PC-9 (cell line): ENCODE results near the gene DHRS7C. TPM values are rescaled to one million over a fixed set of nuclear protein-coding genes. Genes with fewer than 3 reads are reported as not detected.

ENCODE experiments used
- BruUV-seq: library from RNA; stranded (reverse); fragments of 400-500 nt; replicated peaks from 2 replicates; lab custom pipeline; 2021; lab: Mats Ljungman, UMichigan
- CTCF ChIA-PET: fragments of 300-600 bp; sonication (Branson Sonifier 250); formaldehyde crosslinking; loops from one replicate; lab custom pipeline; 2022; ENCODE audit warnings: antibody characterized with exemption; lab: Charles Lee
- POLR2A ChIA-PET: fragments of 300-600 bp; sonication (Branson Sonifier 250); formaldehyde crosslinking; loops from one replicate; lab custom pipeline; 2022; ENCODE audit warnings: antibody characterized with exemption; ENCODE audit not compliant: unreplicated experiment; lab: Charles Lee
- DNase-seq, 2 experiments: peaks; one replicate each; pipeline versions ENCODE4 v3.0.0 to v3.0.0-alpha.2; 2015 to 2022; ENCODE audit warnings: mixed read lengths in 1 of 2
- H2AFZ ChIP-seq: fragments of 200-600 bp; sonication (generic); 2 replicates; pipeline ENCODE4 v1.8.1; 2017; ENCODE audit warnings: antibody characterized with exemption
- H3F3A ChIP-seq: fragments of 200-600 bp; sonication (generic); 2 replicates; pipeline ENCODE4 v1.8.1; 2017; ENCODE audit warnings: antibody characterized with exemption, mild to moderate bottlenecking, low read depth; ENCODE audit not compliant: insufficient read depth
- H3K27ac ChIP-seq: fragments of 200-600 bp; sonication (generic); 2 replicates; pipeline ENCODE4 v1.6.1; 2016; ENCODE audit warnings: mixed run types
- H3K27me3 ChIP-seq: fragments of 200-600 bp; sonication (generic); 2 replicates; pipeline ENCODE4 v1.6.1; 2016; ENCODE audit warnings: low read depth, mixed run types; ENCODE audit not compliant: insufficient read depth
- H3K36me3 ChIP-seq: fragments of 200-600 bp; sonication (generic); 2 replicates; pipeline ENCODE4 v1.6.1; 2016; ENCODE audit warnings: low read depth, mixed run types
- H3K4me1 ChIP-seq: fragments of 200-600 bp; sonication (generic); replicated peaks from 2 replicates; pipeline ENCODE4 v1.6.1; 2016; ENCODE audit warnings: mixed run types; ENCODE audit not compliant: insufficient read depth
- H3K4me2 ChIP-seq: fragments of 200-600 bp; sonication (generic); 2 replicates; pipeline ENCODE4 v1.6.1; 2017; ENCODE audit warnings: mixed run types
- H3K4me3 ChIP-seq: fragments of 200-600 bp; sonication (generic); 2 replicates; pipeline ENCODE4 v1.6.1; 2016; ENCODE audit warnings: mixed run types
- H3K79me2 ChIP-seq: fragments of 200-600 bp; sonication (generic); 2 replicates; pipeline ENCODE4 v1.6.1; 2017; ENCODE audit warnings: low read depth, mixed run types
- H3K9me2 ChIP-seq: fragments of 200-600 bp; sonication (generic); 2 replicates; pipeline ENCODE4 v1.8.1; 2017; ENCODE audit warnings: mild to moderate bottlenecking; ENCODE audit not compliant: insufficient read depth
- H3K9me3 ChIP-seq: fragments of 200-600 bp; sonication (generic); 2 replicates; pipeline ENCODE4 v1.8.1; 2016; ENCODE audit warnings: low read depth; ENCODE audit not compliant: insufficient read depth
- H4K20me1 ChIP-seq: fragments of 200-600 bp; sonication (generic); 2 replicates; pipeline ENCODE4 v1.8.1; 2017; ENCODE audit not compliant: insufficient read depth
- CTCF ChIP-seq: fragments of 200-600 bp; sonication (generic); conservative IDR thresholded peaks from 2 replicates; pipeline ENCODE4 v1.6.1; 2017; ENCODE audit warnings: mixed run types, antibody characterized with exemption, mild to moderate bottlenecking, moderate library complexity
- EZH2 ChIP-seq: fragments of 200-600 bp; sonication (generic); IDR thresholded peaks from 2 replicates; pipeline ENCODE4 v1.8.0; 2017; ENCODE audit warnings: antibody characterized with exemption, low read depth
- intact Hi-C: fragments of 100-400 bp; cut with micrococcal nuclease; formaldehyde crosslinking; loops from one replicate; pipeline ENCODE4 v1.10.0; 2022; ENCODE audit not compliant: unreplicated experiment
- total RNA-seq: library from RNA; stranded (reverse); gene quantifications from 2 replicates; pipeline ENCODE4 v1.2.3, GENCODE V29; 2021

DHRS7C gene
- total RNA-seq, 1 experiment from 2014 or later, result not detected

- Histone ChIP-seq H3K9me3 (no peaks in the 10 kb centered on the region), H3F3A (no peaks in the 10 kb centered on the region), H4K20me1 (no peaks in the 10 kb centered on the region), H2AFZ (no peak overlapping the region), H3K9me2 (no peaks in the 10 kb centered on the region), H3K36me3 (no peaks in the 10 kb centered on the region), H3K79me2 (no peaks in the 10 kb centered on the region), H3K27me3 (no peaks in the 10 kb centered on the region), H3K4me2 (no peak overlapping the region), H3K4me1 (no peaks in the 10 kb centered on the region), H3K27ac (no peak overlapping the region), H3K4me3 (no peak overlapping the region)
- ChIA-PET POLR2A (interaction anchor here (0.6 to 1.0 kb wide), 2 partner anchors 9 to 855 kb away, joined by 4 to 16 read pairs; no protein-coding TSS in a partner anchor), CTCF (no interaction called here)
- BruUV-seq, result no TSS peak
- DNase-seq, result no peak
- TF ChIP-seq CTCF (no peak), EZH2 (no peak)
- intact Hi-C loops, result no loop called here
These were observed 20.1 kb upstream of the DHRS7C start for GRCh38 chr17:9811537-9811936.

GRCh38 chr17:9811086-9811485, 19.7 kb upstream of the DHRS7C start:
- H3K27me3 ChIP-seq, result no peaks in the 10 kb centered on the region
- ChIA-PET POLR2A (interaction anchor here (0.6 kb wide), 1 partner anchor 855 kb away, joined by 4 read pairs; no protein-coding TSS in a partner anchor), CTCF (no interaction called here)
- no peaks in the 10 kb centered on the region for H3K9me3 ChIP-seq
- H4K20me1 ChIP-seq, result no peaks in the 10 kb centered on the region
- intact Hi-C loops, result no loop called here
- no peak for TF ChIP-seq CTCF
- TF ChIP-seq EZH2, result no peak
- H3K36me3 ChIP-seq, result no peaks in the 10 kb centered on the region
- no peaks in the 10 kb centered on the region for H3K79me2 ChIP-seq
- no peak overlapping the region for H2AFZ ChIP-seq
- no peaks in the 10 kb centered on the region for H3K9me2 ChIP-seq
- H3K27ac ChIP-seq, result no peak overlapping the region
- no peaks in the 10 kb centered on the region for H3K4me1 ChIP-seq
- no peak overlapping the region for H3K4me3 ChIP-seq
- H3F3A ChIP-seq, result no peaks in the 10 kb centered on the region
- no TSS peak for BruUV-seq
- H3K4me2 ChIP-seq, result no peak overlapping the region
- no peak for DNase-seq

- H3K36me3 ChIP-seq, result no peaks in the 10 kb centered on the region
- H3K79me2 ChIP-seq, result no peaks in the 10 kb centered on the region
- H4K20me1 ChIP-seq, result no peaks in the 10 kb centered on the region
- no TSS peak for BruUV-seq
- no peak overlapping the region for H2AFZ ChIP-seq
- H3K27ac ChIP-seq, result no peak overlapping the region
- H3K9me2 ChIP-seq, result no peaks in the 10 kb centered on the region
- H3K4me1 ChIP-seq, result no peaks in the 10 kb centered on the region
- H3K9me3 ChIP-seq, result no peaks in the 10 kb centered on the region
- intact Hi-C loops, result no loop called here
- no peak overlapping the region for H3K4me3 ChIP-seq
- POLR2A ChIA-PET, result no interaction called here
- no peak for DNase-seq
- TF ChIP-seq CTCF, result no peak
- no peak for TF ChIP-seq EZH2
- no peaks in the 10 kb centered on the region for H3K27me3 ChIP-seq
- H3F3A ChIP-seq, result no peaks in the 10 kb centered on the region
- CTCF ChIA-PET, result no interaction called here
- H3K4me2 ChIP-seq, result no peak overlapping the region
These were observed 18.9 kb upstream of the DHRS7C start for GRCh38 chr17:9810100-9810949.
